ENCODE measurements around the gene CALD1. TPM values are rescaled to one million over a fixed set of nuclear protein-coding genes. Genes with fewer than 3 reads are reported as not detected.

Gene CALD1, protein sequence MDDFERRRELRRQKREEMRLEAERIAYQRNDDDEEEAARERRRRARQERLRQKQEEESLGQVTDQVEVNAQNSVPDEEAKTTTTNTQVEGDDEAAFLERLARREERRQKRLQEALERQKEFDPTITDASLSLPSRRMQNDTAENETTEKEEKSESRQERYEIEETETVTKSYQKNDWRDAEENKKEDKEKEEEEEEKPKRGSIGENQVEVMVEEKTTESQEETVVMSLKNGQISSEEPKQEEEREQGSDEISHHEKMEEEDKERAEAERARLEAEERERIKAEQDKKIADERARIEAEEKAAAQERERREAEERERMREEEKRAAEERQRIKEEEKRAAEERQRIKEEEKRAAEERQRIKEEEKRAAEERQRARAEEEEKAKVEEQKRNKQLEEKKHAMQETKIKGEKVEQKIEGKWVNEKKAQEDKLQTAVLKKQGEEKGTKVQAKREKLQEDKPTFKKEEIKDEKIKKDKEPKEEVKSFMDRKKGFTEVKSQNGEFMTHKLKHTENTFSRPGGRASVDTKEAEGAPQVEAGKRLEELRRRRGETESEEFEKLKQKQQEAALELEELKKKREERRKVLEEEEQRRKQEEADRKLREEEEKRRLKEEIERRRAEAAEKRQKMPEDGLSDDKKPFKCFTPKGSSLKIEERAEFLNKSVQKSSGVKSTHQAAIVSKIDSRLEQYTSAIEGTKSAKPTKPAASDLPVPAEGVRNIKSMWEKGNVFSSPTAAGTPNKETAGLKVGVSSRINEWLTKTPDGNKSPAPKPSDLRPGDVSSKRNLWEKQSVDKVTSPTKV
- 127 TPM for total RNA-seq

- peak; percentile 93 for DNase-seq
These were observed at the start of gene CALD1 for GRCh38 chr7:134778941-134779740. CALD1 (plus strand) TSS chr7:134779634; CDS start chr7:134867734, 88,100 bp downstream.

DNA sequence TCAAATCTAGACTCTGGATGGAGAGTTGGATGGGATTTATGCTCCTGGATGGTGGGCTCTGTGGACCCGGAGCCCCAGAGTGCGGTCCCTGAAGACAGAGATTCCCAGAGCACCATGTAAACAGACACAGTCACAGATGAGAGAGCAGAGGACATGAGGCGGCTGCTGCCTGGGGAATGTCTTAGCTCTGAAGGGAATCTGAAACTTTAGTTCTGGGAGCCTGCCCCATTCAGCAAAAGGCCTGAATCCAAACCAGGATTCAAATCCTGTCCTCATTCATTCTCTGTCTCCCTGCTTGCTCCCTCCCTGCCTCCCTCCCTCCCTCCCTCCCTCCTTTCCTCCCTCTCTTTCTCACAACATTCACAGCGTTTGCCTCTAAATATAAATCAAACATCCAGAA is 49.5 kb upstream of the CALD1 start:
- DNase-seq: no peak

GRCh38 chr7:134730411-134730829 is 49.0 kb upstream of the CALD1 start:
- DNase-seq: no peak

GRCh38 chr7:134731616-134732015 is 47.8 kb upstream of the CALD1 start:
- DNase-seq: no peak

GRCh38 chr7:134732728-134733127 is 46.7 kb upstream of the CALD1 start:
- peak; percentile 13 for DNase-seq

DNA sequence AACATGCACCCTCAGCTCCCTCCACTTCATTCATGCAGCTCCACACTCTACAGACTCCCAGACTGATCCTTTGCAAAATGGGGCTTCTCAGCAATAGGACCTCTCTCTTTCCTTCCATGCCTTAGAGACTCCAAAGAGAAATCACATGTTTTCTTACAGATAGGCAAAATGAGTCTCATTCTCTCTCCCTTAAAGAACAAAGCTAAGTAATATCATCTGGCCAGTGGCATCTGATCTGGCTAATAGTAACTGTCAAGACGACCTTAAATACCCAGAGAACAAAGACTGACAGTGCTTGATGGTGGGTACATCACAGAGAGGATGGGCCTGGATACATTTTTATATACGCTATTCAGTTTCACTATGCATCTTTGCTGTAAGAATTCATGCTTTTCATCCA is 43.1 kb upstream of the CALD1 start:
- no peak for DNase-seq

DNA sequence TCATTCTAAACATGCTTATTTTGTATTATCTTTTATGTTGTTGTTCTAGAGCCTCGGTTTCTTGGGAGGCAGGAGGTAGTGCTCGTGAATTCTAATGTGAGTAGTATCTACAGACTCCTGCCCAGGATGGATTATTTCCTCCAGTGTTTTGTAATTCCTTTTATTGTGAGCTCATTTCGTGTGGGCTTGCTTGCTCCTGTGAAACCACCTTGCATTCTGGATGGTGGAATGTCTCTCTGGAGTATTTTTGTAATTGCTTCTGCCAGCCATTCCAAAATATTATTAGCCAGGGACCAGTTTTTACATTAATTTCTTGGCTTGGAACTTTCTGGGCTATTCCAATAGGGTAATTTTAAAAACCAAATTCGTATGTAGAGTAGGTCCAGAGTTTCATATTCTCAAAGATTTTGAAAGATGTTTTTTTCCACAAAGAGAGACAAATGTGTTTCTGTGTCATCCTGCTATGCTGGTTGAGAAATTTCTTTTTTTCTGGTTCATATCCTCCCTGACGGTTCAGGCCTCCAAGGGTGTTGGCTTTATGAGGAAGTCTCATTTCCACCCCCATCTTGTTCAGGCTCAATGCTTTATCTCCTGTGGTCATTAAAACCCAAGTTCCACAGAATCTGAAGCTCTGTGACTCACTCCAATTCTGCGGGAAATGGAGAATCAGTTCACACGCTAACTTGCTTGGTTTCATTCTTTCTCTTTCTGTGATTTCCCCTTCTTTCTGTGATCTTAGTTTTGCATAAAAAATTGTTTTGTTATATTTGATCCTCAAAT is 41.7 kb upstream of the CALD1 start:
- no peak for DNase-seq

GRCh38 chr7:134739362-134739761 is 40.1 kb upstream of the CALD1 start:
- no peak for DNase-seq

GRCh38 chr7:134740376-134740775 is 39.1 kb upstream of the CALD1 start:
- DNase-seq: peak; percentile 27

- DNase-seq: no peak
These were observed 37.4 kb upstream of the CALD1 start for GRCh38 chr7:134741907-134742635.

GRCh38 chr7:134742688-134743350 is 36.6 kb upstream of the CALD1 start:
- DNase-seq: no peak

GRCh38 chr7:134744569-134744968 is 34.9 kb upstream of the CALD1 start:
- no peak for DNase-seq

DNA sequence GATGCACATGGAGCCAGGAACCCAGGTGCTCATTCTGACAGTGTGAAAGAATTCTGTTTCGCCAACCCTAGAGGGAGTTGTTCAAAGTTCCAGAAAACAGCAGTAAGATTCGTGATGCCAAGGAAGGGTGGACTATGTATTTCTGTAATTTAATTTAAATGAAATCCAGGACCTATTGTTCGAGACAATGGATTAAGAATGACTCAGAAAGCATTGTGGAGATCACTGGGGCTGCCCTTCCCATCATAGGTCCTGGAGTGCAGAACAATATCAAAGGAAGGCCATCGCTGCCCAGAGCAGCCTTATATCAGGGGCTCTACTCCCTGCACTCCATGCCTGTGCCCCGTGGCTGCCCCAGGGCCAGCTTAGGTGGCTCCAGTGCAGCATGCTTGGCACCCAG is 32.1 kb upstream of the CALD1 start:
- DNase-seq: no peak

DNA sequence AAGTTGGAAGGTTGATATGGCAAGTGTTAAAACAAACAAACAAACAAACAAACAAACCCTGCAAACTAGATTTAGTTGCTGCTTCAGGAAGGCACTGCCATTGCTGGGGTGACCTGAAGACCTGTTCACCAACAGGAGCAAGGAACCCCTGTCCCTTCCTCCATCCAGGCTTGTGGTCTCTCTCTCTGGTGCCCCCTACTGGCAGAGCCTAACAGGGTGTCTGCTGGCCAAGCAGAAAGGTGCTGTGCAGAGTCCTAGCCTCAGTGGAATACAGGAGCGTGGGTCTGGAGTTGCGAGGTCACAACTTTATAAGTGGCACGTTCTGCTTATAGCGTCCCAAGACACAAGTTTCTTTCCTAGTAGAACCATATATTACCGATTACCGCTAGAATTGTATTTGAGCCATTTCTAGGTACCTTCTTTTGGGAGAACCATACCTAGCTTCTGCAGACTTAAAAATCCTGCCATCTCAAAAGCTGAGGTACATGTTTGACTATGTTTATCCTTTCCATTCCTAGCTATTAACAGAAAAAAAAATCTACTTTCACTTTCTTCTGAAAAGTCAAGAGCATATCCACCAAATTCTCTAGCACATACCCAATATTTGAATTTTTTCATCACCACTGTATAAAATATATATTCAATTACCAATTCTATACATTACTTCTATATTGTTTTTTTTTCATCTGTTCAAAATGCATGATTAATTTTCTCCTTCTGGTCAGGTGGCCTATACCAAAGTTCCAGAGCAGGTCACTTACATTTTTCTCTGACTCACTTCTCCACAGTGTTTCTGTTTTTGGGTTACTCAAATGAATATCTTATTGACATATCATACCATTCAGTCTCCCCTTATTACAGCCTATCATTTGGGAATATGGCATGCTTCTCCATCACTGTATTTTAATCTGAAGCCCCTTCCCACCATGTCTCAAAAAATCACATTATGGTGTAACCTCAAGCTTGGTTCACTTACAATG is 29.1 kb upstream of the CALD1 start:
- peak; percentile 28 for DNase-seq

GRCh38 chr7:134752006-134752760 is 27.3 kb upstream of the CALD1 start:
- DNase-seq: no peak

DNA sequence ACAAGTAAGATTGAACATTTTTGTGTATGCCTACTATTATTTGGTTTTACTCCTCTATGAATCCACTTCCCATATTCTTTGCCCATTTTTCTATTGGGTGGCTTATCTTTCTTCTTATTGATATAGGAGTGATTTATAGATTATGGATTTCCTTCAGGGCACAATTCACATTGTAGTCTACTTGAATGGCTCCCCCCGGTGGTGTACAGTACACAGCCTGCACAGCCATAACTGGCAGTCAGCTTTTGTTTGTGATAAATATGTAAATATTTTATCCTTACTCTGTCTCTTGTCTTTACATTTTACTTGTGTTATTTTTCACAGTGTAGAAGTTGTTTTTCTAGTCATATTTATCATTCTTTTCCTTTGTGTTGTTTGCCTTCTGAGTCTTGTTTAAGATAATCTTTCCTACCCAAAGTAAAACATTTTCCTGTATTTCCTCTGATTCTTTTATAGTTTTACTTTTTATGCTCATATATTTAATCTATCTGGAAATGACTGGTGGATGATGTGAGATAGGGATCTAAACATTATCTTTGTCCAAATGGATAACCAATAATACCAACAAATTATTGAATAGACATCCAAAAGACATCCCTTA is 23.9 kb upstream of the CALD1 start:
- peak; percentile 26 for DNase-seq

DNA sequence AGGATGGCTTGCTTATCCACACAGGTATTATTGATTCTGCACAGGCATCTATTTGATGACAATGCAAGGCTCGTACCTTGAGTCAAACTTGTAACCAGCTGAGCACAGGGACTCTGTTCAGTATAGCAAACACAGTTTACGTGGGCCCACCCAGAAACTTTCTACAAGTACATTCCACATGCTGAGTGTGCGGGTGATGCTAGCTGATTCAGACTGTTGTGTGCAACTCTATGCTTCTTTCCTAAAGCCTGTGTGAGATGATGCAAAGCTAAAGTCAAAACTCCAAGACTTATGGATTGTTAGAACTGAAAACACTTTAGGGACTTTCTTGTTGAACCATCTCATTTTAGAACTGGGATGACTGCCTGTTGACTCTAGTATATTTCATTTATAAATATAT is 21.5 kb upstream of the CALD1 start:
- DNase-seq: no peak

GRCh38 chr7:134758981-134759380 is 20.5 kb upstream of the CALD1 start:
- DNase-seq: no peak
